ENCODE measurements around the gene PLA2G3.

- TF ChIP-seq CTCF (IDR thresholded peaks at IDR 0.05), result no peak
- no peak for TF ChIP-seq EP300 (IDR thresholded peaks at IDR 0.05)
Observed at GRCh38 chr22:31139066-31139465, 1.2 kb downstream of the PLA2G3 start.

All from ovary (tissue), 3 donors.